ENCODE measurements around the gene RHOBTB1.

The RHOBTB1 gene

GRCh38 chr10:60954035-60954434 is 10.1 kb upstream of the RHOBTB1 start:
- peaks cover 13% of the 10 kb centered on the region for H3K4me1 ChIP-seq (ENCODE audit: low read depth, poor library complexity, severe bottlenecking)
- no peaks in the 10 kb centered on the region for H3K79me2 ChIP-seq (ENCODE audit: insufficient read depth, low read depth)
- no peaks in the 10 kb centered on the region for H3K36me3 ChIP-seq (ENCODE audit: insufficient read depth)
- no peak for TF ChIP-seq CTCF (conservative IDR thresholded peaks at IDR 0.05; ENCODE audit: low read depth, low read length)
- H3K4me3 ChIP-seq (IDR thresholded peaks at IDR 0.05; ENCODE audit: insufficient read depth, low read depth, low read length): no peak overlapping the region
- H3K27ac ChIP-seq: no peak overlapping the region
- H4K20me1 ChIP-seq (ENCODE audit: insufficient read depth): no peaks in the 10 kb centered on the region
- H2AFZ ChIP-seq (ENCODE audit: low read depth): 0 out of 2 replicates have a peak overlapping the region, but pooled peaks have one; percentile 1
- H3K9ac ChIP-seq: no peak overlapping the region
- peak overlapping the region; percentile 29; the same call in 1 of the 2 replicates for H3K4me2 ChIP-seq
- no peaks in the 10 kb centered on the region for H3K27me3 ChIP-seq (ENCODE audit: insufficient read depth, low read depth)

GRCh38 chr10:60953420-60953819 is 9.4 kb upstream of the RHOBTB1 start:
- H3K27me3 ChIP-seq (ENCODE audit: insufficient read depth, low read depth): no peaks in the 10 kb centered on the region
- TF ChIP-seq CTCF (conservative IDR thresholded peaks at IDR 0.05; ENCODE audit: low read depth, low read length): no peak
- peak overlapping the region; percentile 29; the same call in 1 of the 2 replicates for H3K4me2 ChIP-seq
- H3K27ac ChIP-seq: no peak overlapping the region
- H3K79me2 ChIP-seq (ENCODE audit: insufficient read depth, low read depth): no peaks in the 10 kb centered on the region
- H2AFZ ChIP-seq (ENCODE audit: low read depth): no peak overlapping the region
- no peaks in the 10 kb centered on the region for H3K36me3 ChIP-seq (ENCODE audit: insufficient read depth)
- no peak overlapping the region for H3K9ac ChIP-seq
- peaks cover 13% of the 10 kb centered on the region for H3K4me1 ChIP-seq (ENCODE audit: low read depth, poor library complexity, severe bottlenecking)
- H4K20me1 ChIP-seq (ENCODE audit: insufficient read depth): no peaks in the 10 kb centered on the region
- no peak overlapping the region for H3K4me3 ChIP-seq (IDR thresholded peaks at IDR 0.05; ENCODE audit: insufficient read depth, low read depth, low read length)

GRCh38 chr10:60952846-60953220 is 8.8 kb upstream of the RHOBTB1 start:
- Histone ChIP-seq H3K27me3 (ENCODE audit: insufficient read depth, low read depth) (no peaks in the 10 kb centered on the region), H2AFZ (ENCODE audit: low read depth) (no peak overlapping the region), H3K4me1 (ENCODE audit: low read depth, poor library complexity, severe bottlenecking) (peaks cover 13% of the 10 kb centered on the region), H3K27ac (no peak overlapping the region), H3K79me2 (ENCODE audit: insufficient read depth, low read depth) (no peaks in the 10 kb centered on the region), H3K4me3 (IDR thresholded peaks at IDR 0.05; ENCODE audit: insufficient read depth, low read depth, low read length) (no peak overlapping the region), H3K9ac (no peak overlapping the region), H3K4me2 (no peak overlapping the region), H4K20me1 (ENCODE audit: insufficient read depth) (no peaks in the 10 kb centered on the region), H3K36me3 (ENCODE audit: insufficient read depth) (no peaks in the 10 kb centered on the region)
- no peak for TF ChIP-seq CTCF (conservative IDR thresholded peaks at IDR 0.05; ENCODE audit: low read depth, low read length)

- H3K79me2 ChIP-seq (ENCODE audit: insufficient read depth, low read depth): no peaks in the 10 kb centered on the region
- H3K4me3 ChIP-seq (IDR thresholded peaks at IDR 0.05; ENCODE audit: insufficient read depth, low read depth, low read length): no peak overlapping the region
- no peaks in the 10 kb centered on the region for H4K20me1 ChIP-seq (ENCODE audit: insufficient read depth)
- no peaks in the 10 kb centered on the region for H3K36me3 ChIP-seq (ENCODE audit: insufficient read depth)
- H3K9ac ChIP-seq: no peak overlapping the region
- H3K27ac ChIP-seq: no peak overlapping the region
- TF ChIP-seq CTCF (conservative IDR thresholded peaks at IDR 0.05; ENCODE audit: low read depth, low read length): no peak
- peaks cover 13% of the 10 kb centered on the region for H3K4me1 ChIP-seq (ENCODE audit: low read depth, poor library complexity, severe bottlenecking)
- no peaks in the 10 kb centered on the region for H3K27me3 ChIP-seq (ENCODE audit: insufficient read depth, low read depth)
- H3K4me2 ChIP-seq: no peak overlapping the region
- H2AFZ ChIP-seq (ENCODE audit: low read depth): no peak overlapping the region
Observed at GRCh38 chr10:60952067-60952845, 8.3 kb upstream of the RHOBTB1 start.
